K562 (cell line): ENCODE measurements around the gene FBN1.

Source experiments
- TF ChIP-seq, protein P1 (sequence below): fragments of 250-450 bp; sonication (Bioruptor Pico); IDR thresholded peaks from 2 replicates; pipeline ENCODE4 v1.8.0; 2021; ENCODE audit warnings: borderline replicate concordance, mild to moderate bottlenecking, moderate library complexity; ENCODE audit not compliant: poor library complexity, severe bottlenecking
- TF ChIP-seq, protein P2 (sequence below), 3 experiments: IDR thresholded peaks in 2 of 3; conservative IDR thresholded peaks in 1 of 3; 2 replicates each; pipeline ENCODE4 v1.5.1; 2011 to 2012; ENCODE audit warnings: low read length in 3 of 3, mild to moderate bottlenecking in 3 of 3, control low read depth in 2 of 3, improper control_type of control experiment in 1 of 3, inconsistent platforms in 1 of 3, low read depth in 1 of 3, mixed read lengths in 1 of 3, moderate library complexity in 1 of 3; ENCODE audit not compliant: insufficient read depth in 2 of 3

DNA sequence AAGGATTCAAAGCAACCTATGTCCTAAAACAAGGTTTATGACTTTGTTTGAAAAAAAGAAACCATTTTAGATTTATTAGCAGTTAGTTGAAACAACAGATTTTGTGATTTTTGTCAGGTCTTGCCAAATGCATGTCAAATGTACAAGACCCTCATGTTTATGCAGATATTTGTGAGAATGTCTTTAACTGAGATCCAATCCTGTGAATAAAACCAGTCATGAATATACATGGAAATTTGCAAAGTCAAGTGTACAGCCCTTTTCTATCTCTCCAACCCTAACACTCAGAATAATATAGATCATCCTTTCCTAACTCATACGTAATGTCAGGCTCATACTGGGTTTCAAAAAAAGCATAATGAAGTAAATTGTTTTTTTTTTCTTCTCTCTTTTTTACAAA is 237.9 kb downstream of the FBN1 start:
- TF ChIP-seq, protein P1, sequence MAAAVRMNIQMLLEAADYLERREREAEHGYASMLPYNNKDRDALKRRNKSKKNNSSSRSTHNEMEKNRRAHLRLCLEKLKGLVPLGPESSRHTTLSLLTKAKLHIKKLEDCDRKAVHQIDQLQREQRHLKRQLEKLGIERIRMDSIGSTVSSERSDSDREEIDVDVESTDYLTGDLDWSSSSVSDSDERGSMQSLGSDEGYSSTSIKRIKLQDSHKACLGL, result no peak
- TF ChIP-seq, protein P2, sequence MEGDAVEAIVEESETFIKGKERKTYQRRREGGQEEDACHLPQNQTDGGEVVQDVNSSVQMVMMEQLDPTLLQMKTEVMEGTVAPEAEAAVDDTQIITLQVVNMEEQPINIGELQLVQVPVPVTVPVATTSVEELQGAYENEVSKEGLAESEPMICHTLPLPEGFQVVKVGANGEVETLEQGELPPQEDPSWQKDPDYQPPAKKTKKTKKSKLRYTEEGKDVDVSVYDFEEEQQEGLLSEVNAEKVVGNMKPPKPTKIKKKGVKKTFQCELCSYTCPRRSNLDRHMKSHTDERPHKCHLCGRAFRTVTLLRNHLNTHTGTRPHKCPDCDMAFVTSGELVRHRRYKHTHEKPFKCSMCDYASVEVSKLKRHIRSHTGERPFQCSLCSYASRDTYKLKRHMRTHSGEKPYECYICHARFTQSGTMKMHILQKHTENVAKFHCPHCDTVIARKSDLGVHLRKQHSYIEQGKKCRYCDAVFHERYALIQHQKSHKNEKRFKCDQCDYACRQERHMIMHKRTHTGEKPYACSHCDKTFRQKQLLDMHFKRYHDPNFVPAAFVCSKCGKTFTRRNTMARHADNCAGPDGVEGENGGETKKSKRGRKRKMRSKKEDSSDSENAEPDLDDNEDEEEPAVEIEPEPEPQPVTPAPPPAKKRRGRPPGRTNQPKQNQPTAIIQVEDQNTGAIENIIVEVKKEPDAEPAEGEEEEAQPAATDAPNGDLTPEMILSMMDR (IDR thresholded peaks at IDR 0.05 in 2 of 3, conservative IDR thresholded peaks at IDR 0.05 in 1 of 3; ENCODE audit: insufficient read depth in 2 of 3, low read depth in 1 of 3, low read length in 3 of 3), result no peak
